Measurements from ENCODE around the gene LBHD2.

The LBHD2 gene

GRCh38 chr14:103096387-103096786 is 12.4 kb downstream of the LBHD2 start:
- no peak overlapping the region for H2AFZ ChIP-seq (ENCODE audit: low read depth)
- H3K4me1 ChIP-seq (ENCODE audit: low read depth, poor library complexity, severe bottlenecking) = no peaks in the 10 kb centered on the region
- H3K27me3 ChIP-seq (ENCODE audit: insufficient read depth, low read depth) = no peaks in the 10 kb centered on the region
- H3K4me3 ChIP-seq (IDR thresholded peaks at IDR 0.05; ENCODE audit: insufficient read depth, low read depth, low read length) = no peak overlapping the region
- TF ChIP-seq, protein P1, sequence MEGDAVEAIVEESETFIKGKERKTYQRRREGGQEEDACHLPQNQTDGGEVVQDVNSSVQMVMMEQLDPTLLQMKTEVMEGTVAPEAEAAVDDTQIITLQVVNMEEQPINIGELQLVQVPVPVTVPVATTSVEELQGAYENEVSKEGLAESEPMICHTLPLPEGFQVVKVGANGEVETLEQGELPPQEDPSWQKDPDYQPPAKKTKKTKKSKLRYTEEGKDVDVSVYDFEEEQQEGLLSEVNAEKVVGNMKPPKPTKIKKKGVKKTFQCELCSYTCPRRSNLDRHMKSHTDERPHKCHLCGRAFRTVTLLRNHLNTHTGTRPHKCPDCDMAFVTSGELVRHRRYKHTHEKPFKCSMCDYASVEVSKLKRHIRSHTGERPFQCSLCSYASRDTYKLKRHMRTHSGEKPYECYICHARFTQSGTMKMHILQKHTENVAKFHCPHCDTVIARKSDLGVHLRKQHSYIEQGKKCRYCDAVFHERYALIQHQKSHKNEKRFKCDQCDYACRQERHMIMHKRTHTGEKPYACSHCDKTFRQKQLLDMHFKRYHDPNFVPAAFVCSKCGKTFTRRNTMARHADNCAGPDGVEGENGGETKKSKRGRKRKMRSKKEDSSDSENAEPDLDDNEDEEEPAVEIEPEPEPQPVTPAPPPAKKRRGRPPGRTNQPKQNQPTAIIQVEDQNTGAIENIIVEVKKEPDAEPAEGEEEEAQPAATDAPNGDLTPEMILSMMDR (conservative IDR thresholded peaks at IDR 0.05; ENCODE audit: low read depth, low read length) = no peak
- no peaks in the 10 kb centered on the region for H3K79me2 ChIP-seq (ENCODE audit: insufficient read depth, low read depth)
- no peak overlapping the region for H3K9ac ChIP-seq
- no peak overlapping the region for H3K4me2 ChIP-seq
- no peaks in the 10 kb centered on the region for H3K36me3 ChIP-seq (ENCODE audit: insufficient read depth)
- H4K20me1 ChIP-seq (ENCODE audit: insufficient read depth) = no peaks in the 10 kb centered on the region
- H3K27ac ChIP-seq = no peak overlapping the region

DNA sequence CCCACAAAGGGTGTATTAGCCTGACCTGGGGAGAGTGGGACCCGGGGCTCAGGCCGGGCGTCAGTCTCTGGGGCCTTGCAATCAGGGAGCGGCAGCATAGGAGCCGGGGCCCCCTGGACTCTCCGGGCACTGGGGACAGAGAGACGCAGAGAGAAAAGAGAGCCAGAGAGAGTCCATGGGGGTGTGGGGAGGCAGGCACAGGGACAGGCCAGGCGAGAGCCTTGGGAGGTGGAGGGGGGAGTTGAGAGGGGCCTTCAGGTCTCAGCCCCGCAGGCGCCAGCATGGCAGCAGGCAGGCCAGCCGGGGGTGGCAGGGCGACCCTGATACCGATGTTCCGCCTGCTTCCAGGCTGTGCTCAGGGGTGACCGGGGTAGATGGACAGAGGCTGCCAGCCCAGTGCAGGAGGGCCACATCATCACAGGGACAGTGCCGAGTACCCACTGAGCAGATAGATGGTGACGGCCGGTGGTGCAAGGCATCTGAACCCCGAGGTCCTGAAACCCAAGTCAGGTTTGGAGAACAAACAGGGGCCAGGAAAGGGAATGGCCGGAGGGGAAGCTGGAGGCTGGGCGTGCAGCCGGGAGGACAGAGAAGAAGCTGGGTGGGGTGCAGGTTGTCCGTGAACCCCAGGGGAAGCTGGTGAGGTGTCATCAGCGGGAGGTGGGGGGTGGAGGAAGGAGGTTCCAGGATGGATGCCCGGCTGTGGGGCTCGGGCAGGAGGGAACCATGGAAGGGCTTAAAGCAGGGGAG is 13.4 kb downstream of the LBHD2 start:
- Histone ChIP-seq H3K4me3 (IDR thresholded peaks at IDR 0.05; ENCODE audit: insufficient read depth, low read depth, low read length) (no peak overlapping the region), H3K27me3 (ENCODE audit: insufficient read depth, low read depth) (no peaks in the 10 kb centered on the region), H3K36me3 (ENCODE audit: insufficient read depth) (no peaks in the 10 kb centered on the region), H3K27ac (no peak overlapping the region), H3K4me2 (no peak overlapping the region), H3K9ac (no peak overlapping the region), H3K4me1 (ENCODE audit: low read depth, poor library complexity, severe bottlenecking) (no peaks in the 10 kb centered on the region), H3K79me2 (ENCODE audit: insufficient read depth, low read depth) (no peaks in the 10 kb centered on the region), H4K20me1 (ENCODE audit: insufficient read depth) (no peaks in the 10 kb centered on the region), H2AFZ (ENCODE audit: low read depth) (no peak overlapping the region)
- TF ChIP-seq, protein P1 (conservative IDR thresholded peaks at IDR 0.05; ENCODE audit: low read depth, low read length) = no peak

DNA sequence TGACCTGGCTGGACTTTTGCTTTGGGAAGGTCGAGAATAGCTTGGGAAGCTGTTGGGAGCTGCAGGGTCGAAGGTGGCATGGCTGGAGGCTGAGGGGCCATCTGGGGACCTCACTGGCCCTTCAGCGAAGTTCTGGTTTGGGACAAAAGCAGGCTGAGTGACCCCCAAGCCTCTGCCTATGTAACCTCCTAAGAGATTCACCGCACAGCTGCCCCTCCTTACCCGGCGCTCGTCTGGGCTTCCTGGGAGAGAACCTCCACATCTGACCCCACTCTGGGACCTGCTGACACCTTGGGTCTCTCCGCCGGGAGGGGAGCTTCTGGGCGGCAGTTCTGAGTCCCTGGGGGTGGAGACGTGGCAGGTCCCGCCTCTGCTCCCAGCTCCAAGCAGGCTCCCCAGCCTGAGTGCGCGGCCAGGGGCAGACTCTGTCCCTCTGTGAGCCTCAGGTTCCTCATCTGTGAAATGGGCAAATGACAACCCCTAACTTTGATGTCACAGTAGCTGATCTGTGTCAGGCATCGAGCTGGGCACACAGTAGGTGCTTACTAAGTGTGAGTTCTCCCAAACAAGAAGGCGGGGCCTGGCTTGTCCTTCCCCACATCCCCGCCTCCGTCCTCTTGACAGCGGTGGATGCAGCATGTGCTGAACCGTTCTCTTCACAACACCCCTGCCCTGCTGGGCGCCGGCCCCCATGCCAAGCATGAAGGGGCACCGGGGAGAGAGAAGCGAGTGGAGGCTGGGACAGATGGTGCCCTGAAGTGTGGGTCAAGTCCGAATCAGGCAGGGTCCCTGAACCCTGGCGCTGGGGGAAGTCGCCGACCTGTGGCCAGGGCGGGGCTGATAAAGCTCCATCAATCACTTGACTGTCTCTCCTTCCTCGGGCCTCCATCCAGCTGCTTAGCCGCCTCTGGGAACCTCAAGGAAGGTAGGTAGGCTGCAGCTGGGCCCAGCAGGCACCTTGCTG is 14.3 kb downstream of the LBHD2 start:
- Histone ChIP-seq H2AFZ (ENCODE audit: low read depth) (no peak overlapping the region), H3K9ac (no peak overlapping the region), H3K36me3 (ENCODE audit: insufficient read depth) (no peaks in the 10 kb centered on the region), H3K4me1 (ENCODE audit: low read depth, poor library complexity, severe bottlenecking) (no peaks in the 10 kb centered on the region), H3K4me3 (IDR thresholded peaks at IDR 0.05; ENCODE audit: insufficient read depth, low read depth, low read length) (no peak overlapping the region), H3K79me2 (ENCODE audit: insufficient read depth, low read depth) (no peaks in the 10 kb centered on the region), H3K4me2 (no peak overlapping the region), H3K27me3 (ENCODE audit: insufficient read depth, low read depth) (no peaks in the 10 kb centered on the region), H3K27ac (no peak overlapping the region), H4K20me1 (ENCODE audit: insufficient read depth) (no peaks in the 10 kb centered on the region)
- TF ChIP-seq, protein P1 (conservative IDR thresholded peaks at IDR 0.05; ENCODE audit: low read depth, low read length) = no peak

DNA sequence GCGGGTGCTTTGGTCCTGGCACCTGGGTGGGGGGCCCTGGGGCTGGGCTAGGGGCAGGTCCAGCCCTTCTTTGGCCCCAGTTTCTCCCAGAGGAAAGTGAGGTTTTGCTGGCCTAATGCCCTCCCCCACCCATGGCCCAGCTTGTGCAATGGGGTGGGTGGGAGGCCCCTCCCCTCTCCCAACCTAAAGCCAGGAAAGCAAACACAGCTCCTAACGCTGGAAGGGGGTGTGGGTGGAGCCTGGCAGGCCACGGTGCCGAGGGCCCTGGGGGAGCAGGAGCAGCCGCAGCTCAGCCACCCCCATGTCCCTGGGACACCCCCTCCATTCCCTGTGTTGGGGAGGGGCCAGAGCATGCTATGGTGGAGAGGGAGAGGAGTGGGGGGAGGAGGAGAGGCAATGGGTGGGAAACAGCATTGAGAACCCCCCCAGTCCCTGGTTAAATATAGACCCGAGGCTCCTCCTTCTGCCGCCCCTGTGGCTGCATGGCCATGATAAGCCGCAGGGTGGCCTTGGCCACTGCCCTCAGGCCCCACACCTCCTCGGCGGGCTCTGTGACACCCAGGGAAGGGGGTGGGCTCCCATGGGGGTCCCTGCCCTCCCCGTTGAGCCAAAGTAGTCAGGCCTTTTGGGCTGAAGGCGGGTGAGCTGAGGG is 15.2 kb downstream of the LBHD2 start:
- no peak overlapping the region for H3K4me2 ChIP-seq
- no peak overlapping the region for H2AFZ ChIP-seq (ENCODE audit: low read depth)
- no peak overlapping the region for H3K4me3 ChIP-seq (IDR thresholded peaks at IDR 0.05; ENCODE audit: insufficient read depth, low read depth, low read length)
- TF ChIP-seq, protein P1 (conservative IDR thresholded peaks at IDR 0.05; ENCODE audit: low read depth, low read length) = no peak
- H3K36me3 ChIP-seq (ENCODE audit: insufficient read depth) = no peaks in the 10 kb centered on the region
- no peaks in the 10 kb centered on the region for H3K27me3 ChIP-seq (ENCODE audit: insufficient read depth, low read depth)
- no peak overlapping the region for H3K9ac ChIP-seq
- no peaks in the 10 kb centered on the region for H3K4me1 ChIP-seq (ENCODE audit: low read depth, poor library complexity, severe bottlenecking)
- no peaks in the 10 kb centered on the region for H3K79me2 ChIP-seq (ENCODE audit: insufficient read depth, low read depth)
- no peak overlapping the region for H3K27ac ChIP-seq
- no peaks in the 10 kb centered on the region for H4K20me1 ChIP-seq (ENCODE audit: insufficient read depth)

Data from KMS-11 (cell line).